ENCODE results near the gene GABARAP. TPM values are rescaled to one million over a fixed set of nuclear protein-coding genes. Genes with fewer than 3 reads are reported as not detected.

The GABARAP gene
- total RNA-seq, 2 donors from 2014 or later = 264 to 317 TPM

- Histone ChIP-seq H3K4me1 (ENCODE audit: control insufficient read depth, insufficient read depth, low read length) (no peaks in the 10 kb centered on the region), H3K4me3 (ENCODE audit: low read length) (peak overlapping the region; percentile 73), H3K27ac (ENCODE audit: low read depth, low read length) (no peak overlapping the region), H3K36me3 (ENCODE audit: control insufficient read depth, insufficient read depth, low read length) (peaks cover 23% of the 10 kb centered on the region), H3K9me3 (ENCODE audit: control insufficient read depth, low read length) (no peaks in the 10 kb centered on the region), H3K9ac (ENCODE audit: extremely low read depth, low read length, poor library complexity, severe bottlenecking) (peak overlapping the region; percentile 30), H3K27me3 (ENCODE audit: control insufficient read depth, insufficient read depth, low read length, poor library complexity, severe bottlenecking) (peaks cover 36% of the 10 kb centered on the region)
- Mint-ChIP-seq H3K27me3 (ENCODE audit: insufficient read depth) (no peaks in the 10 kb centered on the region), H3K4me1 (peaks cover 12% of the 10 kb centered on the region), H3K4me3 (peak overlapping the region; percentile 98), H3K9me3 (no peaks in the 10 kb centered on the region), H3K27ac (peak overlapping the region; percentile 89), H3K36me3 (ENCODE audit: low read depth) (peaks cover 25% of the 10 kb centered on the region)
- no peak for TF ChIP-seq CTCF (conservative IDR thresholded peaks at IDR 0.05)
- DNase-seq = peak; percentile 92
- WGBS, 2 experiments (ENCODE audit: insufficient coverage in 1 of 2, insufficient read length in 1 of 2) = 13 to 25% methylated on average over 20 to 54 of the region's 54 CpGs
Observed at GRCh38 chr17:7260651-7261378, 18.6 kb upstream of the GABARAP start.

DNA sequence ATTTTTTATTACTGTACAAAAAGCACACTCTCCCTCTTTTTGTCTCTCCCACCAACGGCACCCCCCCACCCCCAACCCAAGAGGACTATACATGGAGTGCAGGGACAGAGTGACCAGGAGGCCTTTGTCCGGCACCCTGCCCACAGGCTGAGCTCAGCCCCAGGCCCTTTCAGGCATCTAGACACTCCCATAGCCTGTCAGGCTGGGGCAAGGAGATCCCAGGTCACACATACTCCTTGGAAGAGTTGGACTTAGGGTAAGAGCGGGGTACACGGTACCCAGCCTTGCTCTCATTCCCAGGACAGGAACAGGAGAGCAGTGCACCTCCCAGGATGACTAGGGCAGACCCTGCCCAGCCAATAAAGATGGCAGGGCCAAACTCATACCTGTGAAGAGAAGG is 17.9 kb upstream of the GABARAP start:
- Histone ChIP-seq H3K27me3 (ENCODE audit: control insufficient read depth, insufficient read depth, low read length, poor library complexity, severe bottlenecking) (peaks cover 36% of the 10 kb centered on the region), H3K4me1 (ENCODE audit: control insufficient read depth, insufficient read depth, low read length) (no peaks in the 10 kb centered on the region), H3K4me3 (ENCODE audit: low read length) (peak overlapping the region; percentile 73), H3K36me3 (ENCODE audit: control insufficient read depth, insufficient read depth, low read length) (peaks cover 23% of the 10 kb centered on the region), H3K9ac (ENCODE audit: extremely low read depth, low read length, poor library complexity, severe bottlenecking) (no peak overlapping the region), H3K27ac (ENCODE audit: low read depth, low read length) (no peak overlapping the region), H3K9me3 (ENCODE audit: control insufficient read depth, low read length) (no peaks in the 10 kb centered on the region)
- H3K36me3 Mint-ChIP-seq (ENCODE audit: low read depth) = peaks cover 28% of the 10 kb centered on the region
- no peaks in the 10 kb centered on the region for H3K27me3 Mint-ChIP-seq (ENCODE audit: insufficient read depth)
- H3K4me1 Mint-ChIP-seq = peaks cover 12% of the 10 kb centered on the region
- TF ChIP-seq CTCF (conservative IDR thresholded peaks at IDR 0.05) = no peak
- DNase-seq = no peak
- WGBS, 2 experiments (ENCODE audit: insufficient coverage in 1 of 2, insufficient read length in 1 of 2) = 60 to 94% methylated on average over 1 to 4 of the region's 4 CpGs
- H3K4me3 Mint-ChIP-seq = peak overlapping the region; percentile 98
- H3K27ac Mint-ChIP-seq = peak overlapping the region; percentile 88
- H3K9me3 Mint-ChIP-seq = no peaks in the 10 kb centered on the region

GRCh38 chr17:7259555-7259889 is 17.3 kb upstream of the GABARAP start:
- WGBS, 2 experiments (ENCODE audit: insufficient coverage in 1 of 2, insufficient read length in 1 of 2) = 93 to 100% methylated on average over 1 to 5 of the region's 6 CpGs
- Mint-ChIP-seq H3K4me1 (peaks cover 12% of the 10 kb centered on the region), H3K9me3 (no peaks in the 10 kb centered on the region), H3K27ac (peak overlapping the region; percentile 52), H3K4me3 (peak overlapping the region; percentile 98), H3K36me3 (ENCODE audit: low read depth) (peaks cover 34% of the 10 kb centered on the region), H3K27me3 (ENCODE audit: insufficient read depth) (no peaks in the 10 kb centered on the region)
- TF ChIP-seq CTCF (conservative IDR thresholded peaks at IDR 0.05) = no peak
- Histone ChIP-seq H3K27ac (ENCODE audit: low read depth, low read length) (no peak overlapping the region), H3K27me3 (ENCODE audit: control insufficient read depth, insufficient read depth, low read length, poor library complexity, severe bottlenecking) (peaks cover 36% of the 10 kb centered on the region), H3K4me3 (ENCODE audit: low read length) (no peak overlapping the region), H3K36me3 (ENCODE audit: control insufficient read depth, insufficient read depth, low read length) (peaks cover 29% of the 10 kb centered on the region), H3K9ac (ENCODE audit: extremely low read depth, low read length, poor library complexity, severe bottlenecking) (no peak overlapping the region), H3K9me3 (ENCODE audit: control insufficient read depth, low read length) (no peaks in the 10 kb centered on the region), H3K4me1 (ENCODE audit: control insufficient read depth, insufficient read depth, low read length) (no peaks in the 10 kb centered on the region)
- DNase-seq = no peak

Data from endodermal cell (in vitro differentiated cells).